Femur (tissue), 1 donor: Measurements from ENCODE around the gene OPALIN.
"Not testable (repeated sequence)": the region's sequence is repeated elsewhere in the genome, so short reads cannot be mapped to it uniquely, and the experiment has no call there.

Experiments
- DNase-seq: peaks from one replicate; pipeline ENCODE4 v3.0.0-alpha.2; 2017

The OPALIN gene

GRCh38 chr10:96334616-96335526, 23.9 kb downstream of the OPALIN start:
- no peak for DNase-seq

DNA sequence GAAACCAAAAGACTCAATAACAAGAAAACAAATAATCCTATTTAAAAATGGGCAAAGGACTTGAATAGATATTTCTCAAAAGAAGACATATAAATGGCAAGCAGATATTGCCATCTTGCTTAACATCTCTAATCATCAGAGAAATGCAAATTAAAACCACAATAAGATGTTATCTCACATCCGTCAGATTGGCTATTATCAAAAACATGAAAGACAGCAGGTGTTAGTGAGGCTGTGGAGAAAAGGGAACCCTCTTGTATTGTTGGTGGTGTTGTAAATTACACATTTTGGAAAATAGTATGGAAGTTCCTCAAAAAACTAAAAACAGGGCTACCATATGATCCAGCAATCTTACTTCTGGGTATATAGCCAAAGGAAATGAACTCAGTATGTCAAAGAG, 25.7 kb downstream of the OPALIN start:
- DNase-seq: no peak

DNA sequence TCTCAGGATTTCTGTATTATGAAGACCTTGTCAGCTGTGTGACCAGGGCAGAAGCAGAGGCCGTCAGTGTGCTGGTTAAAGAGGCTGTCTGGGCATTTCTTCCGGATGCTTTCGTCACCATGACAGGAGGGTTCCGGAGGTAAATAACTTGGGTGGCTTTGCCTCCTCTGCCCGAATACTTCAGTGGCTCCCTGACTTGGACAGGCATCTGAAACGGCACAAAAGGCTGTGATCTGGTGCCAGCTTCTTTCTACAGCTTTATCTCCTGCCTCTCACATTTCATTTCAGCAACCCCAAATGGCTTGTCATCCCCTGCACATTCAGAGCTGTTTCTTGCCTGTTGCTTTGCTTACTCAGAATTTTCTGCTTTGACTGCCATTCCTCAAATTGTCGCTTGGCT, 31.3 kb downstream of the OPALIN start:
- no peak for DNase-seq

GRCh38 chr10:96325719-96326373, 33.0 kb downstream of the OPALIN start:
- no peak for DNase-seq

GRCh38 chr10:96324447-96324846, 34.4 kb downstream of the OPALIN start:
- DNase-seq: no peak

DNA sequence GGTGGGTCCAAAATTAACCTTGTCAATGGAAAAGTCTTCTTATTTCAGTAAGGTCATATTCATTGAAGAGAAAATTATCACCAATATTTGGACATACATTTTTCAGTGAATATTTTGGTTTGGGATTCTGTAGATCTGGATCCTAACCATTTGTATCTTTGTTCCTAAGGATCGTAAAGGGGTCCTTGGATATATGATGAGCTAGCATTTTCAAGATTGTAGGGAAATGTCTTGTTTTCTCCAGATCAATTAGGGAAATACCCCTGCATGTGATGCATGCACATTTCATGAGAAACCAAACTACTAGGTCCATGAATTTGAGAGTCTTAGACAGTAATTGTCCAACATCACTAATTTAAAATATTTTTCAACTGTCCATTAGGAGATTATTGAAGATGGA, 36.5 kb downstream of the OPALIN start:
- no peak for DNase-seq

DNA sequence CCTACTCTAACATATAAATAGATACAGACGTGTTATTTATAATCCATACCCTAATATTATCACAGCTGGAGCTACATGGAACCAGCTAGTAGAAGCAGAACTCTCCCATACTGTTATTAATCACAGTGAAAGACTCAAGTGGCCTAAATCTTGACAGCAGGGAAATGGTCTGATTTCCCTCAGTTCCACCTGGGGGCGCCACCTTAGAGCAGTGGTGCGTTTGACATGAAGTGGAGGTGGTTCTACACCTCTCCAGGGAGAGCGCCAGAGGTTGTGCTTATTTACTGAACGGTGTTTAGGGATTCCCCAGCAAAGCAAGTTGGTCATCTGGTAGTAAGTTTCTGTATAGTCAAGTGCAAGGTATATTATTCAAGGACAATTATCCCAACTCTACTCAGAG, 37.0 kb downstream of the OPALIN start:
- no peak for DNase-seq

DNA sequence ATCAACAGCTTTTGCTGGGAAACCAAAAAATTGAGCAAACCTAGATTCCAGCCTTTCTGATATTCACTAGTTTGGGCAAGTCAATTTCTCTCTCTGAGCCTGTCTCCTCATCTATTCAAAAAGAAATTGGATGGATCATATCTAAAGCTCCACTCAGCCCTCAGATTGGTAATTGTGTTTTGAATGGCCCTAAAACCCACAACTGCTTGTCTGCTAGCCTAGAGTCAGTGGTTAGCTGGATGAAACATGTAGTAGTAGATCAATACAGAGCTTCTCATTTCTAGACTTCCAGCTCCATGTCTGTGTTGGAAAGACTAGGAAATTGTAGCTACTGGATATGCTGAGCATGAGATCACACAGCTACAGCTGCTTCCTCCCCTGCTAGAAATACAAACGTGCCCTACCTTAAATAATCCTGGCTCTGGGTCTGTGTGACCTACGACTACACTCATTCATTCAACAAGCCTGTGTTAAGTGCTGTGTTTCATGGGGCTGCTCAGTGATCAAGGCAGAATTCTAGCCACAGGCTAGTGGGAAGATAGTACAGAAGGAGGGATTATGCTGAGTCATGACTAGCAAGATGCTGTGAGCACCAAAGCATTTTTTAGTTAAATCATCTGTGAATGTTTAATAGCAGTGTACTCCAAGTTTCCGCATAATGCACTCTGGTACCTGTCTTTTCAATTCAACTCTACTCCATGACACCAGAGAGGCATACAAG, 38.9 kb downstream of the OPALIN start:
- DNase-seq: no peak

GRCh38 chr10:96317067-96317833, 41.6 kb downstream of the OPALIN start:
- no peak for DNase-seq

DNA sequence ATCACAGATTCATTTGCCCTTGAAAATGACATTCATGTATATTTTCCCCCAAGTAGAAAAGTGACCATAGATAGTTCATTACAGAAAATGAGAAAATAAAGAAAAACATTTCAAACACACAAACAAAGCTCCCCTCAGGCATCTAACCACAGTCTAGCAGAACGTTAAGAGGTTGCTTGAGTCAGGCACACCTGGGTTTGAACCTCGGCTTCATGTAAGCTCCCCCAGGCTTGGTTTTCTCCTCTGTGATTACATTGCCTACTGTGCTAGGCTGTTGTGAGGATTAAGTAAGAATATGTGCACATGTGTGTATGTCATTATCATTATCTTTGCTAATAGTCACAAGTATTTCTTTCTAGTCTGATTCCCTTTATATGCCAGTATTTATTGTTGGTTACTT, 45.5 kb downstream of the OPALIN start:
- no peak for DNase-seq

DNA sequence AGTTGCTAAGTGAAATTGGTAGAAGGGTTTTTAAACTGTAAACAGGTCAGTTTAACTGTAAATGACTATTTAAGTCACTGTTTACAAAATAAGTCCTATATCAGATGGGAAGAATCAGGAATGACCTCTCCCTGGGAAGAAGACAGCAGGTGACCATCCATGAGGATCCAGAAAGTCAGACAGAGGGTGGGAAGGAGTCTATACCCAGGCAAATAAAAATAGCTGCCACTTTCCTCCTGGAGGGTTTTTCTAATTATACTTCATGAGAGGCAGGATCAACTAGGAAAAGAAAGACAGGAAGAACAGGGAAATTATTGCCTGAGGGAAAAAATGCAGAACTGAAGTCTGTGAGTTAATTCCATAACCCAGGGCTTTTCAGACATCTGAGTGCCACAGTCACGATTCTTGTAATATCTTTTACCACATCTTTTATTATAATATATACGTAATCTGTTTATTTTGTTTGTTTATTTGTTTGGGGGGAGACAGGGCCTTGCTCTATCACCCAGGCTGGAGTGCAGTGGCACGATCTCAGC, 47.6 kb downstream of the OPALIN start:
- no peak for DNase-seq

- no peak for DNase-seq
Observed at GRCh38 chr10:96310321-96310669, 48.5 kb downstream of the OPALIN start.

DNA sequence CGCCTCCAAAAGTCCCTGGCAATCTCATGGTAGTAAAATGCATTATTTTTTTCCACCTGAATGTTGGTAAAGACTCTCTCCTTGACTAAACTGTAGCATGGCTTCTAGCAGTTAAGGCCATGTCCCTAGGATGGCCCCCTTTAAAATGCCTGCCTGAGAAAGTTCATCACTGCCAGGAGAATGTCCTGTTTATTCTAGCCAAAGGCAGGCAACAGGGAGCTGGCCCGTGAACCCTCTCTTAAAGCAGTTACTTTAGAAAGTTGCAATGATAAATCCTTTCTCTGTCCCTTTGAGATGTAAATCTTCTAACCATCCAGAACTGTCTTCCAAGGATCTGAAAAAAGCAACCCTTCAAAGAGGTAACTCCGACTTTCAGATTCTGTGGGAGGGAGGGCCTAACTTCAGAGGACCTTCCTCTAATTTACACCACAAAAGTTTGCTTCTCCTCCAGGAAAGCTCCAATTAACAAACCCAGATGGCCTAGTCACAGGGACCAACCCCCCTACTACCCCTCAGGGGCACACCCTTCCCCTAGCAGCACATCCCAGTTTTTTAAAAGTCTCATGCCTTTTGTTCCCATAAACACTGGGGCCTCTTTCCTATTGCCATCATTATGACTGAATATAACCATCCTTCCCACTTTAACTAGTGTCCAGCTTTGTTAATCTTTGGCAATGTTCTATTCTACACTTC, 49.0 kb downstream of the OPALIN start:
- DNase-seq: no peak

- not testable (repeated sequence) for DNase-seq
Observed at GRCh38 chr10:96308854-96309253, 49.9 kb downstream of the OPALIN start.

- peak; percentile 55 for DNase-seq
Observed at GRCh38 chr10:96306516-96306915, 52.3 kb downstream of the OPALIN start.

DNA sequence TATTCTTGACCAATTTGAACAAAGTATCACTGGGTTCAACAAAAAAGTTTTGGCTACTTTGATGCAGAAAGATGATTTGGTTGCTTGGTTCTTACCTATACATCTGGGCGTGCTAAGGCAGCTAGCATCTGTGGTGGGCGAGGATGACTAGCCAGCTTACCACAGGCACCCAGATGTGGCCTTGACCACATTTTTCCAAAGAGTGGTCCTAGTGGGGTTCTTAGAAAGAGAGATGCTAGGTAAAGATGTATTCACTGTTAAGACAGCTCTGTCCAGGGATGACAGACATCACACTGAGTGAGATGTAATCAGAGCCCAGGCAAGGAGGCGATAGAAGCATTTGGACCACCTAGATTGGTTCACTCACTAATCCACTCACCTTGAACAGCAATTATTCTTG, 53.8 kb downstream of the OPALIN start:
- DNase-seq: no peak

DNA sequence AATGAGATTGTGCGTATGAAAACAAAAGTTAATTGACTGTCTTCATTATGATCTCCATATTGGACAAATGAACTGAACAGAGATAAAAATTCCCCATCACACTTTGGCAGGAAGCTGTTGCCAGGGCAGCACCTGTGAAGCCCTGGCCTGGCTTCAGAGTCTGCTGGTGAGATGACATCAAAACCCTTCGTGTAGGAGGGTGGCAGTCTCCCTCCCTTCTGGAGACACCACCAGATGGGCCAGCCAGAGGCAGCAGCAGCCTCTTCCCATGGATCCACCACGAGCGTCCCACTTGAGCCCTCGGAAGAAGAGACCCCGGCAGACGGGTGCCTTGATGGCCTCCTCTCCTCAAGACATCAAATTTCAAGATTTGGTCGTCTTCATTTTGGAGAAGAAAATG, 54.6 kb downstream of the OPALIN start, which contains the start of gene DNTT:
Gene DNTT (plus strand): TSS at position 205 of the 400 bp plus-strand sequence. CDS start 64 bp downstream, at position 269.
- DNase-seq: no peak

DNA sequence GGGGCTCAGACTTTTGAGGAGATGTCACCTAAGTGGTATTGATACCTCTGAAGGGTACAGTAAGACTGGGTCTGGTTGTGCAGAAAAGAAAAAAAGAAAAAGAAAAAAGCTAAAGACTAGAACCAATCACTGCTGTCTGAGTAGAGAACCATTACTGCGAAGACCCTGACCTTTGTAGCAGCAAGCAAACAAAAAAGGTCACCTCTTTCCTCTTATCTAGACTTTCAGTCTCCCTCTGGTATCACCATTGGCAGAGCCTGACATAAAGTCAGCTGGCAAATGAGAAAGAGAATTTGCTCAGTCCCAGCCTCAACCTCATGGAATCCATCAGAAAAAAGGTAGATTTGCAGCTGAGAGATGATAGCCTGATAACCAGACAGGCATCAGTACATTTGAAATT, 57.2 kb downstream of the OPALIN start:
- DNase-seq: no peak

- no peak for DNase-seq
Observed at GRCh38 chr10:96299383-96299782, 59.4 kb downstream of the OPALIN start.

- no peak for DNase-seq
Observed at GRCh38 chr10:96298362-96298761, 60.4 kb downstream of the OPALIN start.

- DNase-seq: no peak
Observed at GRCh38 chr10:96297486-96297885, 61.3 kb downstream of the OPALIN start.

GRCh38 chr10:96295475-96295874, 63.3 kb downstream of the OPALIN start:
- no peak for DNase-seq
